ENCODE measurements around the gene ATP10D.
"Not testable (repeated sequence)": the region's sequence is repeated elsewhere in the genome, so short reads cannot be mapped to it uniquely, and the experiment has no call there.

Gene ATP10D

DNA sequence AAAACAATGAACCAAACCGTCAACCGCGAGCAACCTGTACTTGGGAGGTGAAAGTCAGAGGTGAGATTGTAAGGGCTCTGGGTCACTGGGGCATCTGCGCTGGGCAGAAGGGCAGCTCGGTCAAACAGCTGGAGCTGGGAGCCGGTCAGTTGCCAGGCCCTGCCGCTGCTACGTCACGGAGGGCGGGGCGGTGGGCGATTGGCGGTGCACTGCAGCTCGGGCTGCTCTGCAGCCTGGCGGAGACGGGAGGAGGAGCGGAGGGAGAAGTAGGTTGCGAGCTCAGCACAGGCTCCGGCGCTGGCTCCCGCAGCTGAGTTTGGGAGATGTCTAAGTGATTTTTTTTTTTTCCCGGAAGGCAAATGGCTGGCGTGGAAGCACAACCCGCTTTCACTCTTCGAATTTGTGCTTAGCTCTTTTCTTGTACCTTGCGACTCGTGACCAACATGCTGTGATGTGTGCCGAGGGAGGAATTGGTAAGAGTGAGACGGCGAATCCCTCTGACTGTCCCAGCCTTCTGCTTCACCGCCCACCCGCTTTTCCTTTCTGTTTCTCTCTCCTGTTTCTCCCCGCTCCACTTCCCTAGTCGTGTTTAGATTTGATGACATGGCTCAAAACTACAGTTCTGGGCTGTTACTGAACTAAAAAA lies at the start of gene ATP10D:
ATP10D (plus strand) TSS at position 229 of the 646 bp plus-strand sequence. CDS start 27,266 bp downstream, outside the sequence.
- peak; percentile 95 for DNase-seq (ENCODE audit: low spot score)

DNA sequence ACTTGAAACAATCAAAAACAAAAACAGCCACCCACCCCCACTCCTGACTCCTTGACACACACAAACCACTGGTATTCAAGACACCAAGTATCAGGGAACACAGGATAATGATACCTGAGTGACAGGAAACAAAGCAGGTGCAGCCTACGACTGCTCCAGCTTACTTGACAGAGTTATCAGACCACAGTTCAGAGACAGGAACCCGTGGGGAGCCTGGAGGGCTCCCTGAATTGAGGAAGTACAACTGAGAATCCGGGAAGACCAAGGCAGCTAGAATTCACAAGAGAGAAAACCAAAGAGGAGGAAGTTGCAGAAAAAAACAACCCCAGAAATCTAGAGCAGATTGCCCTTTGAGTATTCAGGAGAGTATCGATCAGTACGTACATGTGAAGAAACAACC lies 42.1 kb upstream of the ATP10D start:
- DNase-seq (ENCODE audit: low spot score) = no peak

DNA sequence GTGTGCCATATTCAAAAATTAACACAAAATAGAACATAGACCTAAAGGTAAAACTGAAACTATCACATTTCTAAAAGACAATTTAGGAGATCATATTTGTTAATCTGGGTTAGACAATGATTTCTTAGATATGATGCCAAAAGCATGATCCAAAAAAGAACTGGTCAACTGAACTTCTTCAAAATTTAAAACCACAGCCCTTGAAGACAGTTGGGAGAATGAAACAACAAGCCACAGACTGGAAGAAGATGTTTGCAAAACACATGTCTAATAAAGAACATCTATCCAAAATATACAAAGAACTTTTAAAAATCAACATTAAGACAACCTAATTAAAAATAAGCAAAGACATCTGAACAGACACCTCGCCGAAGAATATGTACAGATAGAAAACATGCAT lies 41.0 kb upstream of the ATP10D start:
- DNase-seq (ENCODE audit: low spot score) = no peak

DNA sequence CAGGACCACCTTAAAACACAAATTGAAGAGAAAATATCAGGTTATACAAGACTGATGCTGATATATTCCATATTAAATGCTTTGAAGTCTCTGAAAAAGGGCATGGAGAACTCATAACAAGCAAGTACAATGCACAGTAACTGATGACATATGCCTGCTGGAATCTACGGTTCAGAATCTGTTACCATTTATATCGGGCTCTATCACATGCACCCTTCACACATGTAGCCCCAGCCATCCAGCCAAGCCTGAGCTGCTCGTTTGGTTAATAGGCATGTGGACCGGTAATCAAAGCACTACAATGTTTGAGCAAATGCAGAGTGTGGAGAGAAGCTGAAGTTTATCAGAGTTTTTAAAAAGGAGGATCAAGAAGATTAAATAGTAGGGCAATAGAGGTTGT lies 33.4 kb upstream of the ATP10D start:
- peak; percentile 29 for DNase-seq (ENCODE audit: low spot score)

DNA sequence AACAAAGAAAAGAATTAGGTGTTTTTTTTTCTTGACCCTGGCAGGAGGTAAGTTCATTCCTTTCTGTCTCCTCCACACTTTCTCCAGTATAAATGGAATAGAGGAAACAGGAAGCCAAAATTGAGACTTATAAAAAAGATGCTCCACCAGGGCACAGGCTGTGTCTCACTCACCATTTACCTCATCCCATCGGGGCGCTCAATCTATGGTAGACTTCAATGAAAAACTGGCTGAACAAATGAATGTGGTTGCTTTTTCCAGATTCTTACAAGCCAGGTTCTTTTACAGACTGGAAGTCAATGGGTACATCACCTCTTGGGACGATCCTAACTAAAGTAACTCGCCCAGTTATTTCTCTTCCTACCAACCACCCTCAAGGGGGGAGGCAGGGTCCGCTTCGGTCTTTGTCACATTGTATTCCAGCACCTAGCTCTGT lies 22.3 kb upstream of the ATP10D start:
- peak; percentile 16 for DNase-seq (ENCODE audit: low spot score)

DNA sequence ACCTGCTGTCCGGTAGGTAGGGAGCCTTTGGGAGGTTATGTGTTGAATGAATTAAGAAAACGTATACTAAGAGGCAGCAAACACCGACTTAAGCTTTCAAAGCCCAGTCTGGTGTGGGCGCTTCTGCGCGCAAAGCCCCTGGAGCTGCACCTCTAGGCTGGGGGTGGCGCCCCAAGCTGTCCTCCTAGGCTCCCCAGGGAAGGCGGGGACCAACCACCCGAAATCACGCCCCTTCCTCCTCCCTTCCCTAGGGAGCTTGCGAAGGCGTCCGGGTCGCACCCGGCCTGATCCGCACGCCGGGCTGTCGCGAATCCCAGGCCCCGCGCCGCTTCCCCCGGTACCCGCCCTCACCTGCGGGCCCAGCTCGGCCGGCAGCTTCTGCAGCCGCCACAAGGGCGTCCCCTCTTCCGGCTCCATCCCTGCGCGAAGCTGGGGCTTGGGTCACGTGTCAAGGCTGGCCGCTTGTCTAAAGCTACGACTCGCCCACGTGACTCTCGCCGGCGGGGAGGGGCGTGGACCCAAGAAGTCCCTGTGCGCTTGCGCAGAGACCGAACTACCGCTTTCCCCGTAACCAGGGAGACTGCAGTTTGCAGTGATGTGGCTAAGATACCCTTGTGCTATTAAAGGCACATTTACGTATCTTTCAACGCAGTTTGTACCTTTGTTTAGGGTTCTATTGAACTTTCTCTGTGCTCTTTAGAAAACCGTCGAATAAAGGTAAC lies 21.7 kb upstream of the ATP10D start, which contains the start of gene COMMD8:
COMMD8 (minus strand) TSS at position 468 of the 722 bp plus-strand sequence; CDS start at position 417, 51 bp downstream.
- DNase-seq (ENCODE audit: low spot score) = peak; percentile 97

DNA sequence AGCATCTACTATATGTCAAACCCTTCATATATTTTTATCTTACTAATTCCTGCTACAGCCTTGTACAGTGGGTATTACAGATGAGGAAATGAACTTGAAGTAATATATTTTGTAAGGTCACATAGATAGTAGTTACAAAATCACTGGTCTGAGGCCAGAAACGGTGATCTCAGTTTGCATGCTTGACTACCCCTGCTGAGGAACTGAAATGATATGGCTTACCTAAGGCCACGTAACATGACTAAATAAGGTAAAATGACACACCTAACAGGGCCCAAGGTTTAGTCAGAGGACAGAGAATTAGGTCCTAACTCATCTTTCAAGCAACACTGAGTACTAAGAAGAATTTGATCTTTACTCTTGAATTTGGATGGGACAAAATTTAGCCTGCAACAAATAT lies 20.1 kb upstream of the ATP10D start:
- DNase-seq (ENCODE audit: low spot score) = no peak

DNA sequence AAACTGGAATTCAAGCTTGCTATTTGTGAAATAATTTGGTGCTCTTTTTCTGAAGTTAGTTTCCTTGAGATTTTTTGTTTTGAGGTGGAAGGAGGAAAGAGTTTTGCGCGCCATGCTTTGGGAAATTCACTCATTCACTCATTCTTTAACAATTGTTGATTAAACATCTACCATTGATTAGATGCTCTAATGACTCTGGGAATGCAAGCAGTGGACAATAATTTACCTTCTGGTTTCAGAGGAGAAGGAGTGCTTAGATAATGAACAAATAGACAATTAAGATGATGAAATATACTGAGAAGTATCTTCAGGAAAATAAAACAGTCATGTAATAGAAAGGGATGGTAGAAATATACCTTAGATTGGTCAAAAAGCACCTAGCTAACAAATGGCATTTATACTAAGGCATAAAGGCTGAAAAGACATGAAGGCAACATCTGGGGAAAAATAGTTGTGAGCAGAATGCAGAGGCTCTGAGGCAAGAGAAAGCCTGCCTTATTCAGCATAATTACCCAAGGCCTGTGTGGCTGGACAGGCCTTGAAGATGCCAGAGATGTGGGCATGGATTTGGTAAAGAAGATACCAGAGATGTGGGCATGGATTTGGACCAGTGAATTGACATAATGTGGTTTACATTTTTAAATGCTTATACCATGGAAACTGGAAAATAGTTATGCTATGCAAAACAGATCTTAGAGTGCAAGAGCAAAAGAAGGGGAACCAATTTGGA lies 18.9 kb upstream of the ATP10D start:
- DNase-seq (ENCODE audit: low spot score) = no peak

DNA sequence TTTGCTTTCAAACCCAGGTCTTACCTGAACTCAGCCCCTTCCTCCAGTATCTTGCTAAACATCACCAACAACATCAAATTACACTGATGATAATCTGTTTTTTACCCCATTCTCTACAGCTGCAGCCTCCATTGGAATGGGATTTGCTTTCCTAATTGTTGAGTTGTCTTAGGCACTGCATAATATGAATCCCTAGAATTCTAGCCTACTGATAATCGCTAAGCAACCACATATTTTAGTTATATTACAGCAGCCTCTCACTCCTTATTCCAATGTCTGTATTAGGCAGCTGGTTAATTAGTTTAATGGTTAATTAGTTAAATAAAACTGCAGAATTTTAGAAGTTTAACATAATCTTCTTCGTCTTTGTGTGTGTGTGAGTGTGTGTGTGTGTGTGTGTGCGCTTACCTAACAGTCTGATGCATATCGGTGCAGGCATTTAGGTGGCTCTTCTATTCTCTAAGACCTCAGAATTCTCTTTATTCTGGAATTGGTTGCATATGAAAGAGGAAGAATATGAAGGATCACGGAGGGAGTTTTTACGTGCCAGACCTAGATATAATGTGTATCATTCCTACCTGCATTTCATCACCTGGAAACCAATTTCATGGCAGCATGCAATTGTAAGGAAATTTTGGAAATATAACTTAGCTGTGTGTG lies 16.2 kb upstream of the ATP10D start:
- peak; percentile 42 for DNase-seq (ENCODE audit: low spot score)

DNA sequence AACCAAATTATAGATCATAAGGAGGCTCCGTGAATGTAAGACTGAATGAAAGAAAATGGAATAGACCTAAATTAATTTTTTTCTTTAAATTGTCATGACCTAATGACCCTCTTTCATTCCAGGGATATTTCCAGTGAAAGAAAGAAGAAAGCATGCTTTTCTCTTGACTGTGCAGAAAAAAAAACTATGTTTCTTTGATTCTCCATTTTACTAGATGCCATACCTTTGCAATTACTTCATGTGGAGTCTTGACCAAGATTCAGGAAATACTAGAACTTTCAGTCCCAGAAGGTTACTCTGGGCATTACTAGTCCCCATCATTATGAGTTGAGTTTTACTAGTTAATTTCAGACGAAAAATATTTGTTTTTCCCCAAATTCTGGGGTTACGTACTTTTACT lies 15.1 kb upstream of the ATP10D start:
- peak; percentile 45 for DNase-seq (ENCODE audit: low spot score)

DNA sequence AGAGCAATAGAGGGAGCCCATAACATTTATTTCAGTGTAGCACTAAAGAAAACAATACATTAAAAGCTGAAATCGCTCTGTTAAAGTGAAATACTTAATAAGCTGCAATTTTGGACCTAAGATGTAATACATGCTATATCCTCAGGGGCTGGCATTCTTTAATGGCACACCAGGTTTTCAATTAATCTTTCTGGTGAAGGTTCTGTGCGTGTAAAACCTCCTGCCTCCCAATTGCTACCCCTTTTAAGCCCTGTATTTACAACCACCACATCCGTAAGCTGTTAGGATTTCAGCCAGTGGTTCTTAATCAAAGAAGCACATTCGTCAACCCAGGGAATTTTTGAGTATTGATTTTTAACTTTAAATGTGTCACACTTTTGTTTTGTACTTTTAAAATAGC lies 14.0 kb upstream of the ATP10D start:
- DNase-seq (ENCODE audit: low spot score) = no peak

DNA sequence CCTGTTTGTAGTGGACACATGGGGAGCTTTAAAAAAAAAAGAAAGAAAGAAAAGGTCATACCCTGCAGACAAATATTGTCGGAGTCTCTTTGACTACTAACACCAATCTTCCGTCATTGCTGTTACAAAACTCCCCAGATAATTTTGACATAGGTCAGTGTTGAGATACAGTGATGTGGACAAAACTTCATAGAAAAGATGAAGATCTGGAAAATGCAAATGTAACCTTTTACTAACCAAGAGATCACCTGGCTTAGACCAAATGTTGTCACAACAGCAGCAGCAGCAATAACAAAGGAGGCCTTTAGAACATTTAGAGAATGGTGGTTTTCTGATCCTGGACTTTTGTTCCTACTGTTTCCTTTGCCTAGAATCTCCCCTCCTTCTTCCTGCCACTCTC lies 13.5 kb upstream of the ATP10D start:
- no peak for DNase-seq (ENCODE audit: low spot score)

DNA sequence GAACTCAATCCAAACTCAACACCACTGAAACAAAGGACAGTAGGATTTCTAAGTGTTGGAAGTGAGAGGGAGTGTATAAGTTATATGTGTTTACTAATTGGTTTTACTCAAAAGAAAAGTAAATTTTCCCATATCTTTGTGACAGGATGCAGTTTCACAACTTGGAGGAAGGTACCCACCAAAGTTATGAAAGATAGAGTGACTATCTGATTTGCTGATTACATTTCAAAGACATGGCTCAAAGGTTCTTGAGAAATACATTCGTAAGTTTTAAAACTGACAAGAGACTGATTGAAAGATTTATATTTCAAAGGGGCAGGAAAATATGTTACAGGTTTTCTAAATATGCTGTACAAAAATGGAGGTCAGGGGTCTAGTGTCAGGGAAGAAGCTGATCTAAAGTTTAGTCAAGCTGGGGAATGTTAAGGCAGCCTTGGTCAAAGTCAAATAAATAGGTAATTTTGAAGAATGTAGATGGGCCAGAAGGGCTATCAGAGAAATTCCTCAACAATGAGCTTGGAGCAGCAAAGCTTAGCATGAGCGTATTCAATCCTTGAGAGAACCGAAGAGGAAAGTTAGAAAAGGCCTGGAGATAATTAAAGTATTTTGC lies 11.8 kb upstream of the ATP10D start:
- DNase-seq (ENCODE audit: low spot score) = no peak

DNA sequence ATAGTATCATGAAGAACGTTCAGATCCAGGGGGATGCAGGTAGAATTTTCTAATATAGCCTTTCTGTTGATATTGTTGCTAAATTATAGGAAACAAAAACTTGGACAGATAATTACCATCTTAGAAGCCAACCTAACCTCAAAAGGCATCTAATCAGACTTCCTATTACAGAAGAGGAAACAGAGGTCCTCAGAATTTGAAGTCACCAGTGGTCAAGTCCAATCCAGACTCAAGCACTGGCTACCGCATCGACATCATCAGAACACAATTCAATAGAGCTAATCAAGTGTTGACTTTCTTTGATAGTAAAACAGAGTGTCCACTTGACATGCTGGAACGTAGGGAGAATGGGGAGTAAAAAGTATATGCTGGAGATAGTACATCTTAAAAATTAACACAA lies 10.3 kb upstream of the ATP10D start:
- DNase-seq (ENCODE audit: low spot score) = no peak

DNA sequence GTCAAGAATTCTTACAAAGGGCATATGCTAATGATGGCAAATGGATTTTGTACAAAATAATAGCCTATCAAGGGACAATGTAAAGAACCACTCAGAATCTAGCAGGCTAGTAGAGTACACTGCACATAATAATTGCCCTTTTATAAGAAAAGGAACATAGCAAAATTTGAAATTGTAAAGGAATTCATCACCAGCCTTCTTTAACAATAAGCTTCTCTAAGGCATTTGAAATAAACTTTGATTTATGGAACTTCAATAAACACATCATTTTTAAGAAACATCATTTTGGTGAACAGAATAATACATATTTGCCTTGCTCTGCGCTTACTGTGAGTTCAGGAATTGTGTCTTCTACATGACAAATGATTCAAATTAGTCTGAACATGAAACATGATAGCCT lies 9.7 kb upstream of the ATP10D start:
- no peak for DNase-seq (ENCODE audit: low spot score)

DNA sequence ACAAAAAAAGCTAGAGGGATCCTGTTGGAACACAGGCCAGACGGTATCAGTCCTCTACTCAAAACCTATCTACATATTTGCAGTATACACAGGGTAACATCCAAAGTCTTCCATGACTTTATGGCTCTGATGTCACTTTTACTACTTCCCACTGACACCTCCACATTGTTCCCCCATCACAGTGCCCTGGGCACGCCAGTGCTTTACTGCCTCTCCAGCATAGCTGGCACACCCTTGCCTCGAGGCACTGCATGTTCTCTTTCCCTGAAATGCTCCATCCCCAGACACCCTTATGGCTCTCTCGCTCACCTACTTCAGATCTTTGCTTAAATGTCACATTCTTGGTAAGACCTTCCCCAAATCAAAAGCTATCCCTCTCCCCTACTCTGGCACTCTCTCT lies 6.3 kb upstream of the ATP10D start:
- DNase-seq (ENCODE audit: low spot score) = no peak

DNA sequence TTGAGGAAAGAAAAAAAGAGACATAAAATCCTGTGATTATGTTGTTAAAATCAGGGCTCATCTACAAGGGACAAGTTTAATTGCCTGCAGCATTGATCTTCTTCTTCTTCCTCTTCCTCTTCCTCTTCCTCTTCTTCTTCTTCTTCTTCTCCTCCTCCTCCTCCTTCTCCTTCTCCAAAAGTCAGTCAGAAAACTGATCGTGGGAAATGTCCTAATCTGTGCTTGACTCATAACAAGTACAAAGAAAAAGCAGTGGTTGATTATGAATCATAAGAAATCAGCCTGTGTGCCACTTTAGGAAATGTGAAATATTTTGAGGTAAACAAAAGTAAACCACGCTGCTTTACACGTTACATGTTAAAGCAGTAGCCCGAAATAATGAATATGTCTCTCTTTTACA lies 2.7 kb upstream of the ATP10D start:
- DNase-seq (ENCODE audit: low spot score) = peak; percentile 19

DNA sequence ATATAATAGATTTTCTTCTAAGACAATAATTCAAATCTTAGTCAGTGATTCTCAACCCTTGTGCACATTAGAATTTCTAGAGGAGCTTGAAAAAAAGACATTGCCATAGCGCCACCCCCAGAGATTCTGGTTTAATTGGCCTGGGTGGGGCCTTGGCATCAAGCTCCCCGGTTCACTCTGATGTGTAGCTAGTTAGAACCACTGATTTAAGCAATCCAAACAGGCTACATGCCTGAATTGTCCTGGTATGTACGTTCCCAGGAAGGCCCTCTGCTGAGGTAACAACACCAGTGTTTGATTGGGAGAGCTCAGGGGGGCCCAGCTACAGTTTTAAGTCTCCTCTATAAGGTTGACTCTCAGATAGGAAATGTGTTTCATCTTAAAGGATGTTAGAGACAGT lies 1.3 kb upstream of the ATP10D start:
- no peak for DNase-seq (ENCODE audit: low spot score)

DNA sequence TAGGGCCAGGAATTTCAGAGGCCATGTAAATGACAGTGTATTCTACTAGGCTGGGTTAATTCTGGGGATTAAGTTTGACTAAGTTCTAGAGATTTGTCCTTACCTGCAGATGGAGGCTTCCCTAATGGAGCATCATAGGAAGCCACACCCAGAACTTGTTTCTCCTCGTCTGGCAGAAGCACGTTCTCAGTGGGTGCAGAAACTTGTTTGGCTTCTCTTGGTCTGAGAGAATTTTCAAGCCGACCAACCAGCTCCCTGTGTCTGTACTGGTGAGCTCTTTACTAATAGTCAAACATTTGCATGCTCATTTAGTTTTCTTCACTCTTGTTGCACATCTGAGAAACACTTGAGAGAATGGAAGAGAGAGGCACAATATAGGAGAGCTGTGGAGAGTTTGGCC lies 907 bp upstream of the ATP10D start:
- DNase-seq (ENCODE audit: low spot score) = no peak

DNA sequence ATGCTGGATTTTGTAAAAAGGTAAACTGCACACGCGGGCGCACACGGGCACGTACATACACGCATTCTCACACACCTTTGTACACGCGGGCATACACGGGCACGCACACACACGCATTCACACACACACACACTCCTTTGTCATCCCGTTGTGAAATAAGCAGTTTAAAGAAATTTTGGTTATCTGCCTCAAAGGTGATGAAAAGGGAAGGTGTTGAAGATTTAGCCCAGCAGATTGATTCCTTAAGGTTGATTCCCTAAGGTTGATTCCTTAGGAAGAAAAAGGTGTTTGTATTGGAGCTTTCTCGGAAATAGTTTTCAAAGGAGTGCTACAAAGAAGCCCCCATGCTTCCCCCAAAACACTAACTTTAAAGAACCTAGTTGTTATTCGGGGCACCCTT lies 693 bp downstream of the ATP10D start:
- DNase-seq (ENCODE audit: low spot score) = no peak

DNA sequence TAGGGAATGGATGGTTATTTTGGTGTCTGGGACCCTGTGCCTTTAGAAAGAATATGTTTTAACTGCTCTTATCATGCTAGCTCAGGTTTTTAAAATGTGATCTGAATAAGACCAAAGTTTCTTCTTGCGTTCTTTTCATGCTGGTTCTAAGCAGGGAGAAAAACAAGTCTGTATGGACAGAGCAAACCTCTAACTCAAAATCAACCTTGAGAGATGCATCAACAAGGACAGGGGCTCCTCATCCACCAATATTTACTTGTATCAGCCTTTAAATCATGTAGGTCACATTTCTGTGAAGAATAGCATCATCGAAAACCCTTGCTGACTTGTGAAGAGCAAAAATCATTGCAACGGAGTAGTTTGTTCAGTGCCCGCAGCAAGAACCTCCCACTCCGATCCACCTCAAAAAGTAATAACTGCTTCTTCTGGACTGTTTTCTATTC lies 1.2 kb downstream of the ATP10D start:
- DNase-seq (ENCODE audit: low spot score) = peak; percentile 18

DNA sequence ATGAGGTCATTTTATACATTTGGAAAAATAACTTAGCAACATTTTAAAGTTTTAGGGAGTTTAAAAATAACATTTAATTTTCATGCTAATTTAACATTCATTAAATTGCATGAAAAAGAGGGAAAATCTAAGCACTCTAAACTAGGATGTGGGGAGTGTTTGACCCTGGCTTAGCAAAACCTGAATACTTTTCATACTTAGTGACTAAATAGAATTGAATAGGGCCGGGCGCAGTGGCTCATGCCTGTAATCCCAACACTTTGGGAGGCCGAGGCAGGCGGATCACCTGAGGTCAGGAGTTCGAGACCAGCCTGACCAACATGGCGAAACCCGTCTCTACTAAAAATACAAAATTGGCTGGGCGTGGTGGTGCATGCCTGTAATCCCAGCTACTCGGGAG lies 1.7 kb downstream of the ATP10D start:
- not testable (repeated sequence) for DNase-seq (ENCODE audit: low spot score)

Measured in GM03348 (cell line).